GM12891 (cell line): ENCODE measurements around the gene TMTC2.

Experiments
- POLR2A ChIP-seq: IDR thresholded peaks from 2 replicates; pipeline ENCODE4 v1.6.1; 2011; ENCODE audit warnings: low read depth, low read length, control low read depth
- POLR2AphosphoS5 ChIP-seq: IDR thresholded peaks from 2 replicates; pipeline ENCODE4 v1.6.1; 2011; ENCODE audit warnings: low read depth, low read length, control low read depth
- POU2F2 ChIP-seq: IDR thresholded peaks from 2 replicates; pipeline ENCODE4 v1.6.1; 2011; ENCODE audit warnings: low read depth, mild to moderate bottlenecking, control low read depth, low read length, moderate library complexity
- TAF1 ChIP-seq: IDR thresholded peaks from 2 replicates; pipeline ENCODE4 v1.6.1; 2011; ENCODE audit warnings: low read depth, low read length, control low read depth

DNA sequence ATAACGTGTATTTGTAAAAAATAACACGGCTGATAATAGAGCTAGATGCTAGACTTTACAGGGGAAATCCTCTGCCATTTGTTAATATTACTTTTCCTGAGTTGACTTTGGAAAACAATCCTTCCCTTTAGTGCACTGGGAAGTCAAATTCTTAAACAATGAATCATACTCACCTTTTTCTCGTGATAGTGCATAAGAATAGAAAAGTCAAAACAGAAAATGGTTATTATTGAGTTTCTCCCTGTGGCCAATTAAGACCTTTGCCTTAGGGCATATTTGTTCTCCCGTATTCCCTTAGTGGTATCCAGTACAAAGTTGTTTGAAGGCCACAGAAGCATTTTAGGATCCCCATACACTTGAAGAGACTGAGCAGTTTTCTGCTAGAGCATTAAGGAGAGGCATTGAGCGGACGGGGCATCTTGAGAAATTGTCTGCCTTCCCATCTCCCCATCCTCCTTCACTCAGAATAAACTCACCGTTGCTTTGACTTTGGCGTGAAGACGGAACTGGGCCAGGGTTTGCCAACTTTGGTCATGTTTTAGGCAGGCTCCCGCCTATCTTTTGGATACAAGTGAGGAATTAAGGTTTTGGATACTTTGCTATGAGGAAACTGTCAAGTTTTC lies 171.3 kb downstream of the TMTC2 start:
- TF ChIP-seq POLR2A: no peak
- no peak for TF ChIP-seq POLR2AphosphoS5
- no peak for TF ChIP-seq POU2F2
- TF ChIP-seq TAF1: no peak
